ENCODE results near the gene GPS1.

- TF ChIP-seq, protein P1, sequence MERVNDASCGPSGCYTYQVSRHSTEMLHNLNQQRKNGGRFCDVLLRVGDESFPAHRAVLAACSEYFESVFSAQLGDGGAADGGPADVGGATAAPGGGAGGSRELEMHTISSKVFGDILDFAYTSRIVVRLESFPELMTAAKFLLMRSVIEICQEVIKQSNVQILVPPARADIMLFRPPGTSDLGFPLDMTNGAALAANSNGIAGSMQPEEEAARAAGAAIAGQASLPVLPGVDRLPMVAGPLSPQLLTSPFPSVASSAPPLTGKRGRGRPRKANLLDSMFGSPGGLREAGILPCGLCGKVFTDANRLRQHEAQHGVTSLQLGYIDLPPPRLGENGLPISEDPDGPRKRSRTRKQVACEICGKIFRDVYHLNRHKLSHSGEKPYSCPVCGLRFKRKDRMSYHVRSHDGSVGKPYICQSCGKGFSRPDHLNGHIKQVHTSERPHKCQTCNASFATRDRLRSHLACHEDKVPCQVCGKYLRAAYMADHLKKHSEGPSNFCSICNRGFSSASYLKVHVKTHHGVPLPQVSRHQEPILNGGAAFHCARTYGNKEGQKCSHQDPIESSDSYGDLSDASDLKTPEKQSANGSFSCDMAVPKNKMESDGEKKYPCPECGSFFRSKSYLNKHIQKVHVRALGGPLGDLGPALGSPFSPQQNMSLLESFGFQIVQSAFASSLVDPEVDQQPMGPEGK (CRISPR knock-in tag; IDR thresholded peaks at IDR 0.05; ENCODE audit: borderline replicate concordance), result no peak
- TF ChIP-seq TCF4 (CRISPR knock-in tag; IDR thresholded peaks at IDR 0.05; ENCODE audit: borderline replicate concordance), result no peak
- no peak for TF ChIP-seq ZFP3 (CRISPR knock-in tag; IDR thresholded peaks at IDR 0.05)
- TF ChIP-seq ZFP30 (CRISPR knock-in tag; IDR thresholded peaks at IDR 0.05), result no peak
- no peak for TF ChIP-seq ARNTL (CRISPR knock-in tag; IDR thresholded peaks at IDR 0.05; ENCODE audit: borderline replicate concordance, low read depth)
- TF ChIP-seq, protein P2, sequence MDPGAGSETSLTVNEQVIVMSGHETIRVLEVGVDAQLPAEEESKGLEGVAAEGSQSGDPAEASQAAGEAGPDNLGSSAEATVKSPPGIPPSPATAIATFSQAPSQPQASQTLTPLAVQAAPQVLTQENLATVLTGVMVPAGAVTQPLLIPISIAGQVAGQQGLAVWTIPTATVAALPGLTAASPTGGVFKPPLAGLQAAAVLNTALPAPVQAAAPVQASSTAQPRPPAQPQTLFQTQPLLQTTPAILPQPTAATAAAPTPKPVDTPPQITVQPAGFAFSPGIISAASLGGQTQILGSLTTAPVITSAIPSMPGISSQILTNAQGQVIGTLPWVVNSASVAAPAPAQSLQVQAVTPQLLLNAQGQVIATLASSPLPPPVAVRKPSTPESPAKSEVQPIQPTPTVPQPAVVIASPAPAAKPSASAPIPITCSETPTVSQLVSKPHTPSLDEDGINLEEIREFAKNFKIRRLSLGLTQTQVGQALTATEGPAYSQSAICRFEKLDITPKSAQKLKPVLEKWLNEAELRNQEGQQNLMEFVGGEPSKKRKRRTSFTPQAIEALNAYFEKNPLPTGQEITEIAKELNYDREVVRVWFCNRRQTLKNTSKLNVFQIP (CRISPR knock-in tag; IDR thresholded peaks at IDR 0.05; ENCODE audit: borderline replicate concordance, low read depth), result no peak
- no peak for TF ChIP-seq SNAI2 (CRISPR knock-in tag; IDR thresholded peaks at IDR 0.05)
- no peak for TF ChIP-seq RARB (CRISPR knock-in tag; IDR thresholded peaks at IDR 0.05)
- TF ChIP-seq, protein P3, sequence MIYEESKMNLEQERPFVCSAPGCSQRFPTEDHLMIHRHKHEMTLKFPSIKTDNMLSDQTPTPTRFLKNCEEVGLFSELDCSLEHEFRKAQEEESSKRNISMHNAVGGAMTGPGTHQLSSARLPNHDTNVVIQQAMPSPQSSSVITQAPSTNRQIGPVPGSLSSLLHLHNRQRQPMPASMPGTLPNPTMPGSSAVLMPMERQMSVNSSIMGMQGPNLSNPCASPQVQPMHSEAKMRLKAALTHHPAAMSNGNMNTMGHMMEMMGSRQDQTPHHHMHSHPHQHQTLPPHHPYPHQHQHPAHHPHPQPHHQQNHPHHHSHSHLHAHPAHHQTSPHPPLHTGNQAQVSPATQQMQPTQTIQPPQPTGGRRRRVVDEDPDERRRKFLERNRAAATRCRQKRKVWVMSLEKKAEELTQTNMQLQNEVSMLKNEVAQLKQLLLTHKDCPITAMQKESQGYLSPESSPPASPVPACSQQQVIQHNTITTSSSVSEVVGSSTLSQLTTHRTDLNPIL (CRISPR knock-in tag; IDR thresholded peaks at IDR 0.05; ENCODE audit: low read depth), result no peak
- TF ChIP-seq ZC3H10 (CRISPR knock-in tag; IDR thresholded peaks at IDR 0.05), result no peak
- TF ChIP-seq TSHZ2 (CRISPR knock-in tag; IDR thresholded peaks at IDR 0.05), result no peak
- no peak for TF ChIP-seq ZNF8 (CRISPR knock-in tag; IDR thresholded peaks at IDR 0.05)
- no peak for TF ChIP-seq CSDC2 (CRISPR knock-in tag; IDR thresholded peaks at IDR 0.05)
- TF ChIP-seq ZNF70 (CRISPR knock-in tag; IDR thresholded peaks at IDR 0.05), result no peak
Observed at GRCh38 chr17:82041144-82041814, 10.4 kb upstream of the GPS1 start.
